Measurements from ENCODE around the gene FYCO1.

Gene FYCO1

GRCh38 chr3:45943207-45943846, 52.3 kb downstream of the FYCO1 start, which contains the start of gene CXCR6:
CXCR6 (plus strand) TSS chr3:45943464; CDS start chr3:45946482, 3,018 bp downstream.
- no peaks in the 10 kb centered on the region for H3K27me3 ChIP-seq (ENCODE audit: insufficient read depth, low read depth, severe bottlenecking)
- DNase-seq: no peak
- peaks cover 49% of the 10 kb centered on the region for H3K36me3 ChIP-seq
- no peak within 1 kb of the TSS for H3K27ac ChIP-seq
- H3K4me3 ChIP-seq (ENCODE audit: low read depth, low read length): no peak within 1 kb of the TSS
- TF ChIP-seq, protein P1, sequence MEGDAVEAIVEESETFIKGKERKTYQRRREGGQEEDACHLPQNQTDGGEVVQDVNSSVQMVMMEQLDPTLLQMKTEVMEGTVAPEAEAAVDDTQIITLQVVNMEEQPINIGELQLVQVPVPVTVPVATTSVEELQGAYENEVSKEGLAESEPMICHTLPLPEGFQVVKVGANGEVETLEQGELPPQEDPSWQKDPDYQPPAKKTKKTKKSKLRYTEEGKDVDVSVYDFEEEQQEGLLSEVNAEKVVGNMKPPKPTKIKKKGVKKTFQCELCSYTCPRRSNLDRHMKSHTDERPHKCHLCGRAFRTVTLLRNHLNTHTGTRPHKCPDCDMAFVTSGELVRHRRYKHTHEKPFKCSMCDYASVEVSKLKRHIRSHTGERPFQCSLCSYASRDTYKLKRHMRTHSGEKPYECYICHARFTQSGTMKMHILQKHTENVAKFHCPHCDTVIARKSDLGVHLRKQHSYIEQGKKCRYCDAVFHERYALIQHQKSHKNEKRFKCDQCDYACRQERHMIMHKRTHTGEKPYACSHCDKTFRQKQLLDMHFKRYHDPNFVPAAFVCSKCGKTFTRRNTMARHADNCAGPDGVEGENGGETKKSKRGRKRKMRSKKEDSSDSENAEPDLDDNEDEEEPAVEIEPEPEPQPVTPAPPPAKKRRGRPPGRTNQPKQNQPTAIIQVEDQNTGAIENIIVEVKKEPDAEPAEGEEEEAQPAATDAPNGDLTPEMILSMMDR (IDR thresholded peaks at IDR 0.05; ENCODE audit: low read depth, low read length): no peak
- no peaks in the 10 kb centered on the region for H3K9me3 ChIP-seq (ENCODE audit: severe bottlenecking)

- Histone ChIP-seq H3K27me3 (ENCODE audit: insufficient read depth, low read depth, severe bottlenecking) (no peaks in the 10 kb centered on the region), H3K4me3 (ENCODE audit: low read depth, low read length) (no peak overlapping the region), H3K9me3 (ENCODE audit: severe bottlenecking) (no peaks in the 10 kb centered on the region), H3K27ac (no peak overlapping the region), H3K36me3 (peaks cover 49% of the 10 kb centered on the region)
- TF ChIP-seq, protein P1 (IDR thresholded peaks at IDR 0.05; ENCODE audit: low read depth, low read length): no peak
- DNase-seq: peak; percentile 34
Measured at GRCh38 chr3:45942051-45942825, 53.4 kb downstream of the FYCO1 start.

GRCh38 chr3:45940781-45941365, 54.8 kb downstream of the FYCO1 start:
- Histone ChIP-seq H3K36me3 (peaks cover 50% of the 10 kb centered on the region), H3K27ac (no peak overlapping the region), H3K9me3 (ENCODE audit: severe bottlenecking) (no peaks in the 10 kb centered on the region), H3K4me3 (ENCODE audit: low read depth, low read length) (no peak overlapping the region), H3K27me3 (ENCODE audit: insufficient read depth, low read depth, severe bottlenecking) (no peaks in the 10 kb centered on the region)
- TF ChIP-seq, protein P1 (IDR thresholded peaks at IDR 0.05; ENCODE audit: low read depth, low read length): no peak
- DNase-seq: no peak

GRCh38 chr3:45940004-45940780, 55.4 kb downstream of the FYCO1 start:
- DNase-seq: no peak
- Histone ChIP-seq H3K4me3 (ENCODE audit: low read depth, low read length) (no peak overlapping the region), H3K27me3 (ENCODE audit: insufficient read depth, low read depth, severe bottlenecking) (no peaks in the 10 kb centered on the region), H3K9me3 (ENCODE audit: severe bottlenecking) (no peaks in the 10 kb centered on the region), H3K36me3 (peaks cover 52% of the 10 kb centered on the region), H3K27ac (peak overlapping the region; percentile 64)
- TF ChIP-seq, protein P1 (IDR thresholded peaks at IDR 0.05; ENCODE audit: low read depth, low read length): no peak

DNA sequence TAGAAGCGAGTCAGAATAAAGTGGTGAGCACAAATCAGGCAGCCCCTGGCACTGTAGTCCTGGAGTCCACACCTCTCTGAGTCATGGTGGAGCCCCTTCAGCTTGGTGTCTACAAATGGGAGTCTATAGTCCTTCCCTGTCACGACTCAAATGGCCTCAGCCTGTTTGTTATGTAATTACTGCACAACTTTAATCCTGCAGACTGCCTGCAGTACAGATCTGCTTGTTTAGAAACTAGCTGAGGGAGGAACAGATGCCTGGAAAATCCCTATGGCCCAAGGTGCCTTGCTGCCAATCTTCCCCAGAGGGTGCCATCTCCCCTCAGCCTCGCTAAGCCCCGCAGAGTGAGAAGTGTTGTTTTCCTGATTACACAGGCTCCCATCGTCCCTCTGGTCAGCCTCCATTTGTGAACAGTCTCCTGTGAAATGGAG, 56.3 kb downstream of the FYCO1 start:
- peaks cover 56% of the 10 kb centered on the region for H3K36me3 ChIP-seq
- no peaks in the 10 kb centered on the region for H3K27me3 ChIP-seq (ENCODE audit: insufficient read depth, low read depth, severe bottlenecking)
- no peaks in the 10 kb centered on the region for H3K9me3 ChIP-seq (ENCODE audit: severe bottlenecking)
- peak; percentile 79 for DNase-seq
- H3K4me3 ChIP-seq (ENCODE audit: low read depth, low read length): no peak overlapping the region
- TF ChIP-seq, protein P1 (IDR thresholded peaks at IDR 0.05; ENCODE audit: low read depth, low read length): peak; percentile 50
- H3K27ac ChIP-seq: peak overlapping the region; percentile 64

All from WERI-Rb-1 (cell line).